H1 (cell line): ENCODE results near the gene KLHL17. TPM values are rescaled to one million over a fixed set of nuclear protein-coding genes. Genes with fewer than 3 reads are reported as not detected.

ENCODE experiments used
- ASH2L ChIP-seq: fragments of 200-600, 300-600 bp; sonication (generic); IDR thresholded peaks from one replicate; pipeline ENCODE4 v1.7.1; 2017; ENCODE audit warnings: low read length
- BRCA1 ChIP-seq: IDR thresholded peaks from 2 replicates; pipeline ENCODE4 v1.6.1; 2012; ENCODE audit warnings: low read depth, low read length, improper control_type of control experiment
- CEBPB ChIP-seq: IDR thresholded peaks from 2 replicates; pipeline ENCODE4 v1.6.1; 2012; ENCODE audit warnings: low read depth, low read length
- CHD2 ChIP-seq: IDR thresholded peaks from 2 replicates; pipeline ENCODE4 v1.6.1; 2012; ENCODE audit warnings: low read length, improper control_type of control experiment
- JUN ChIP-seq: IDR thresholded peaks from 2 replicates; pipeline ENCODE4 v1.6.1; 2011; ENCODE audit warnings: low read depth, mild to moderate bottlenecking, improper control_type of control experiment, low read length
- MAFK ChIP-seq: IDR thresholded peaks from 2 replicates; pipeline ENCODE4 v1.6.1; 2012; ENCODE audit warnings: low read depth, mild to moderate bottlenecking, improper control_type of control experiment, low read length
- MAX ChIP-seq: IDR thresholded peaks from 2 replicates; pipeline ENCODE4 v1.6.1; 2012; ENCODE audit warnings: inconsistent platforms
- NRF1 ChIP-seq: IDR thresholded peaks from 2 replicates; pipeline ENCODE4 v1.6.1; 2011; ENCODE audit warnings: mild to moderate bottlenecking, low read depth, low read length, improper control_type of control experiment
- SP4 ChIP-seq: IDR thresholded peaks from 2 replicates; pipeline ENCODE4 v1.6.1; 2012; ENCODE audit warnings: low read length, inconsistent platforms
- SUZ12 ChIP-seq: fragments of 200-600 bp; sonication (generic); IDR thresholded peaks from 2 replicates; pipeline ENCODE4 v1.6.1; 2012; ENCODE audit warnings: mild to moderate bottlenecking, inconsistent platforms, low read length, moderate library complexity, mixed read lengths
- USF2 ChIP-seq: IDR thresholded peaks from 2 replicates; pipeline ENCODE4 v1.6.1; 2011; ENCODE audit warnings: low read length, improper control_type of control experiment
- ZNF274 ChIP-seq: IDR thresholded peaks from 2 replicates; pipeline ENCODE4 v1.7.0; 2012; ENCODE audit warnings: low read length, borderline replicate concordance; ENCODE audit errors: extremely low read depth
- polyA plus RNA-seq, 7 experiments: library from polyadenylated mRNA; depleted of rRNA in 3 of 7; stranded (reverse) in 5 of 7; unstranded in 2 of 7; fragments of >200 nt in 5 of 7; fragments of 200-250 nt in 2 of 7; gene quantifications; 1 replicate in 5 of 7; 2 replicates in 1 of 7; 4 replicates in 1 of 7; pipeline versions ENCODE4 v1.2.1 to v1.2.3, GENCODE V29; 2011 to 2013; ENCODE audit warnings: missing spikeins in 2 of 7, mixed read lengths in 2 of 7
- total RNA-seq: library from RNA; stranded (reverse); fragmentation: NEBNext Ultra II Directional; extraction: Animal tissue kit (Norgen Biotek cat#: 25700); gene quantifications from 2 replicates; pipeline ENCODE4 v1.2.1, GENCODE V29; 2021

The KLHL17 gene
- total and polyA plus RNA-seq, 2 of the 8 experiments (the other 6 are each of a cell fraction or from before 2014, with no cell fraction given), result 32.6 to 36.1 TPM

- TF ChIP-seq CEBPB, result no peak
- TF ChIP-seq CHD2, result no peak
- no peak for TF ChIP-seq NRF1
- peak; percentile 98 for TF ChIP-seq MAX
- TF ChIP-seq MAFK, result no peak
- no peak for TF ChIP-seq USF2
- TF ChIP-seq JUN, result no peak
- peak; percentile 39; the same call in 1 of the 2 replicates for TF ChIP-seq SUZ12
- no peak for TF ChIP-seq ZNF274
- TF ChIP-seq BRCA1, result no peak
- TF ChIP-seq SP4, result no peak
- no peak for TF ChIP-seq ASH2L
Measured at GRCh38 chr1:961132-961669, 817 bp downstream of the KLHL17 start (continued).
